Natural killer cell (primary cell): ENCODE measurements around the gene SPRED2. TPM values are rescaled to one million over a fixed set of nuclear protein-coding genes. Genes with fewer than 3 reads are reported as not detected.

ENCODE experiments used
- ATAC-seq, 3 donors: fragments of 150-1000 bp in 2 of 3; fragments of 200-7000 bp in 1 of 3; cut with Tn5 transposase; 1 replicate in 1 of 3; 2 replicates in 2 of 3; pipeline ENCODE4 v1.10.0; 2021; ENCODE audit warnings: mild to moderate bottlenecking in 2 of 3, moderate library complexity in 2 of 3
- DNase-seq, 2 donors: peaks; one replicate each; pipeline versions ENCODE4 v3.0.0 to v3.0.0-alpha.2; 2013 to 2021; ENCODE audit warnings: mixed read lengths in 1 of 2
- H3K27ac ChIP-seq: one replicate; pipeline ENCODE4 v1.5.1; 2013; ENCODE audit warnings: mild to moderate bottlenecking, low read length
- H3K27me3 ChIP-seq: one replicate; pipeline ENCODE4 v1.6.1; 2013; ENCODE audit warnings: low read length; ENCODE audit not compliant: control insufficient read depth, insufficient read depth
- H3K36me3 ChIP-seq: one replicate; pipeline ENCODE4 v1.6.1; 2013; ENCODE audit warnings: low read length; ENCODE audit not compliant: control insufficient read depth, insufficient read depth
- H3K4me1 ChIP-seq: one replicate; pipeline ENCODE4 v1.6.1; 2013; ENCODE audit warnings: low read length; ENCODE audit not compliant: control insufficient read depth, insufficient read depth
- H3K4me3 ChIP-seq: one replicate; pipeline ENCODE4 v1.5.1; 2013; ENCODE audit warnings: low read length
- H3K9me3 ChIP-seq: one replicate; pipeline ENCODE4 v1.6.1; 2013; ENCODE audit warnings: low read length; ENCODE audit not compliant: control insufficient read depth, insufficient read depth
- H3K27ac Mint-ChIP-seq, 2 donors: one replicate each; pipeline ENCODE4 v1.8.0; 2022; ENCODE audit warnings: mild to moderate bottlenecking in 2 of 2, mixed read lengths in 2 of 2, moderate library complexity in 1 of 2
- H3K27me3 Mint-ChIP-seq, 2 donors: one replicate each; pipeline ENCODE4 v1.8.0; 2022; ENCODE audit warnings: low read depth in 2 of 2, mixed read lengths in 2 of 2
- H3K36me3 Mint-ChIP-seq: one replicate; pipeline ENCODE4 v1.8.0; 2022; ENCODE audit warnings: mixed read lengths
- H3K4me1 Mint-ChIP-seq, 2 donors: one replicate each; pipeline ENCODE4 v1.8.0; 2022; ENCODE audit warnings: mixed read lengths in 2 of 2
- H3K4me3 Mint-ChIP-seq: one replicate; pipeline ENCODE4 v1.8.0; 2022; ENCODE audit warnings: mild to moderate bottlenecking, moderate library complexity, mixed read lengths
- H3K9me3 Mint-ChIP-seq, 2 donors: one replicate each; pipeline ENCODE4 v1.8.0; 2022; ENCODE audit warnings: mixed read lengths in 2 of 2
- CTCF ChIP-seq: fragments of 200-600 bp; IDR thresholded peaks from one replicate; pipeline ENCODE4 v1.8.0; 2022; ENCODE audit warnings: antibody characterized with exemption
- WGBS: methylation state at CpG from one replicate; pipeline ENCODE4 v1.1.7; 2013; ENCODE audit warnings: missing lambda C conversion rate; ENCODE audit not compliant: insufficient coverage; 5-methylcytosine and 5-hydroxymethylcytosine counted together
- intact Hi-C: fragments of 100-400 bp; cut with micrococcal nuclease; formaldehyde crosslinking; loops from one replicate; pipeline ENCODE4 v1.14.2; 2022
- total RNA-seq, 4 donors: library from RNA; stranded (reverse); fragments of 120-200 nt in 1 of 4; gene quantifications; one replicate each; pipeline versions ENCODE4 v1.2.3 to v1.2.4, GENCODE V29; 2013 to 2022

Gene SPRED2
- total RNA-seq, 3 donors from 2014 or later (not counting 1 experiment from before 2014, with no cell fraction given) = 3.8 to 8.6 (median 8.3) TPM

DNA sequence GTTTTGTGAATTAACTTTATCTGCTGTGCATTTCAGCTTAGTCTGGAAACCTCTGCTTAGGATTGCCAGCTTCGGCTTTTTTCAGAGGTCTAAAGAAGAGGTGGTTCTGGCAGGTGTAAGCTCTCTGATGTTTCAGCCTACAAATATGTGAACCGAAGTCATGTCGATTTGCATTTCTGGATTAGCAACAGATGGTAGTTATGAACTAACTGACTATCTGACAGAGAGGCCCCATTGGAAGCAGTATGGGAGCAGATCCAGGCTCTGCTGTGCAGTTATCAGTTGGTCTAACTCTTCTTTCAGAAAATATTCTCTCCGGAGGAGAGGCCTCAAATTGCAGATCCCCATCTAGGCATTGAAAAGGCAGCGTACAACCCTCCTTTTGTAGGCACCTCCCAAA lies 32.7 kb upstream of the SPRED2 start:
- peaks cover 15 to 24% of the 10 kb centered on the region in 2 donors for H3K27me3 Mint-ChIP-seq
- H3K27ac ChIP-seq = no peak overlapping the region
- H3K27ac Mint-ChIP-seq = no peak overlapping the region
- H3K4me3 ChIP-seq = no peak overlapping the region
- no peaks in the 10 kb centered on the region for H3K36me3 ChIP-seq
- TF ChIP-seq CTCF = no peak
- H3K4me1 ChIP-seq = no peaks in the 10 kb centered on the region
- H3K4me3 Mint-ChIP-seq = no peak overlapping the region
- no peak for DNase-seq
- no peaks in the 10 kb centered on the region for H3K27me3 ChIP-seq
- intact Hi-C loops = no loop called here
- WGBS = 96% methylated on average over 4 of the region's 5 CpGs
- H3K4me1 Mint-ChIP-seq = no peaks in the 10 kb centered on the region
- H3K9me3 Mint-ChIP-seq = no peaks in the 10 kb centered on the region
- no peak for ATAC-seq
- H3K9me3 ChIP-seq = no peaks in the 10 kb centered on the region
- H3K36me3 Mint-ChIP-seq = no peaks in the 10 kb centered on the region

- H3K27ac Mint-ChIP-seq = no peak overlapping the region
- ATAC-seq = no peak
- WGBS = 68% methylated on average over 3 of the region's 3 CpGs
Observed at GRCh38 chr2:65464604-65465003, 32.2 kb upstream of the SPRED2 start.

DNA sequence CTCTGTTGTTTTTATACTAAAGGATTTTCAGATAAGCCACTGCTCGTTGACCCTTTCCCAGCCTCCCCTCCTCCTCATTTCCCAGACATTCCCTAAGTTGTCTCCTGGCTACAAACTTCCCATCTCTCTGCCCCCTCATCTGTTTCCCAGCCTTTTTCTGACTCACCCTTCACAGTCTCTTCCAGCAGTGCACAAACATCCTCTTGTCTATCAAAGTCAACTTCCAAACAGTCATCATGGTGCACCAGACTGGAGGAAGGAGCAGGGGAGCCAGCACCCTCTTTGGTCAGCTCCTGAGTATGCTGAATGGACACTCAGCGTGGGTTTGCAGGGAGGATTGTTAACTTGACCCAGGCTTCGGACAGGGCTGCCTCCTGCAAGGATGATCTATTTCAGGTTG lies 26.6 kb upstream of the SPRED2 start:
- H3K4me3 ChIP-seq = no peak overlapping the region
- 81% methylated on average over 2 of the region's 3 CpGs for WGBS

More at GRCh38 chr2:65464604-65465003, 32.2 kb upstream of the SPRED2 start:
- intact Hi-C loops = no loop called here
- H3K27me3 Mint-ChIP-seq = peaks cover 18 to 29% of the 10 kb centered on the region in 2 donors
- no peak overlapping the region for H3K27ac ChIP-seq
- no peaks in the 10 kb centered on the region for H3K36me3 ChIP-seq
- H3K9me3 Mint-ChIP-seq = no peaks in the 10 kb centered on the region
- H3K4me3 ChIP-seq = no peak overlapping the region
- H3K9me3 ChIP-seq = no peaks in the 10 kb centered on the region
- no peak overlapping the region for H3K4me3 Mint-ChIP-seq
- TF ChIP-seq CTCF = no peak
- no peak for DNase-seq
- H3K27me3 ChIP-seq = no peaks in the 10 kb centered on the region
- no peaks in the 10 kb centered on the region for H3K4me1 Mint-ChIP-seq
- no peaks in the 10 kb centered on the region for H3K36me3 Mint-ChIP-seq
- H3K4me1 ChIP-seq = no peaks in the 10 kb centered on the region

More for the DNA sequence above, 26.6 kb upstream of the SPRED2 start:
- ATAC-seq = no peak
- Histone ChIP-seq H3K4me1 (no peaks in the 10 kb centered on the region), H3K27ac (no peak overlapping the region), H3K9me3 (no peaks in the 10 kb centered on the region), H3K27me3 (no peaks in the 10 kb centered on the region), H3K36me3 (no peaks in the 10 kb centered on the region)
- no peaks in the 10 kb centered on the region for H3K4me1 Mint-ChIP-seq
- intact Hi-C loops = no loop called here
- no peak for DNase-seq
- H3K27me3 Mint-ChIP-seq = peaks cover 33 to 57% of the 10 kb centered on the region in 2 donors
- no peak overlapping the region for H3K4me3 Mint-ChIP-seq
- H3K9me3 Mint-ChIP-seq = no peaks in the 10 kb centered on the region
- TF ChIP-seq CTCF = no peak
- no peak overlapping the region for H3K27ac Mint-ChIP-seq
- H3K36me3 Mint-ChIP-seq = no peaks in the 10 kb centered on the region
